Adrenal gland (tissue), 5 donors: Measurements from ENCODE around the gene KMT2E.

Experiments used
- POLR2A ChIP-seq, 2 donors: fragments of 450-650 bp; IDR thresholded peaks; one replicate each; pipeline ENCODE4 v1.6.1; 2017; ENCODE audit warnings: antibody characterized with exemption in 2 of 2, mild to moderate bottlenecking in 2 of 2, moderate library complexity in 1 of 2
- TF ChIP-seq, protein P1 (sequence below), 6 experiments: fragments of 450-650 bp in 4 of 6; fragments of 200-600 bp in 2 of 6; sonication (generic) in 1 of 6; IDR thresholded peaks; 1 replicate in 5 of 6; 2 replicates in 1 of 6; pipeline versions ENCODE4 v1.5.1 to v1.8.0; 2016 to 2021; ENCODE audit warnings: antibody characterized with exemption in 6 of 6, mild to moderate bottlenecking in 2 of 6, moderate library complexity in 1 of 6
- donor health status: DM: no; HTN: no; CAD: no.

DNA sequence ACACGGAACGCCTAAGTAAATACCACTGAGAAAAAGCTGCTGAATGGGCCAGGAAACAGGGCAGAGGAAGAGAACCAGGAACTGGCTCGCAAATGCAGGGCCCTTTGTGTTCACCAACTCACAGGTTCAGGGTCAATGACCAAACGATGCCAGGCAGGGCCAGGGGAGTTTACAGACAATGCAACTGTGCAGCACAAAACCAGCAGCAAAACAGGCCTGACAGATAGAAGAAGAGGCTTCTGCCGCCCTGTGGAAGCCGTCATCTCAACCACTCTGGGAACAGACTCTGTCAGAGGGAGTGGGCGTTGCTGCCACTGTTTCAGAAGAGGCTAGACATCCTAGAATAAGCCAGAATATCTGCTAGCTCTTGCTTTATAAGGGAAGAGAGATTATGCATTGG, 117.9 kb downstream of the KMT2E start:
- no peak for TF ChIP-seq POLR2A (IDR thresholded peaks at IDR 0.05)
- TF ChIP-seq, protein P1, sequence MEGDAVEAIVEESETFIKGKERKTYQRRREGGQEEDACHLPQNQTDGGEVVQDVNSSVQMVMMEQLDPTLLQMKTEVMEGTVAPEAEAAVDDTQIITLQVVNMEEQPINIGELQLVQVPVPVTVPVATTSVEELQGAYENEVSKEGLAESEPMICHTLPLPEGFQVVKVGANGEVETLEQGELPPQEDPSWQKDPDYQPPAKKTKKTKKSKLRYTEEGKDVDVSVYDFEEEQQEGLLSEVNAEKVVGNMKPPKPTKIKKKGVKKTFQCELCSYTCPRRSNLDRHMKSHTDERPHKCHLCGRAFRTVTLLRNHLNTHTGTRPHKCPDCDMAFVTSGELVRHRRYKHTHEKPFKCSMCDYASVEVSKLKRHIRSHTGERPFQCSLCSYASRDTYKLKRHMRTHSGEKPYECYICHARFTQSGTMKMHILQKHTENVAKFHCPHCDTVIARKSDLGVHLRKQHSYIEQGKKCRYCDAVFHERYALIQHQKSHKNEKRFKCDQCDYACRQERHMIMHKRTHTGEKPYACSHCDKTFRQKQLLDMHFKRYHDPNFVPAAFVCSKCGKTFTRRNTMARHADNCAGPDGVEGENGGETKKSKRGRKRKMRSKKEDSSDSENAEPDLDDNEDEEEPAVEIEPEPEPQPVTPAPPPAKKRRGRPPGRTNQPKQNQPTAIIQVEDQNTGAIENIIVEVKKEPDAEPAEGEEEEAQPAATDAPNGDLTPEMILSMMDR (IDR thresholded peaks at IDR 0.05), result no peak
